Embryonic facial prominence (tissue), 1 donor: ENCODE data around the gene RBMS1.

Experiments used
- DNase-seq: peaks from one replicate; pipeline ENCODE4 v3.0.0-alpha.2; 2016; ENCODE audit errors: extremely low spot score

Gene RBMS1

GRCh38 chr2:160224507-160224906 is 269.1 kb downstream of the RBMS1 start:
- no peak for DNase-seq

- DNase-seq = no peak
Measured at GRCh38 chr2:160224060-160224459, 269.5 kb downstream of the RBMS1 start.

- DNase-seq = no peak
Measured at GRCh38 chr2:160223560-160223959, 270.0 kb downstream of the RBMS1 start.

- DNase-seq = no peak
Measured at GRCh38 chr2:160222546-160223283, 270.9 kb downstream of the RBMS1 start.
